Forelimb muscle (tissue), 1 donor: Measurements from ENCODE around the gene RBM42. TPM values are rescaled to one million over a fixed set of nuclear protein-coding genes. Genes with fewer than 3 reads are reported as not detected.
A peak's percentile ranks its signal among the peaks of the same experiment; 100 is the strongest.

Experiments
- DNase-seq: peaks from one replicate; pipeline ENCODE4 v3.0.0-alpha.2; 2013; ENCODE audit warnings: low read depth
- polyA plus RNA-seq: library from polyadenylated mRNA; unstranded; fragments of 120-200 nt; gene quantifications from one replicate; pipeline ENCODE4 v1.2.1, GENCODE V29; 2013; ENCODE audit not compliant: insufficient read length

The RBM42 gene
- polyA plus RNA-seq, 1 donor = 44.1 TPM

DNA sequence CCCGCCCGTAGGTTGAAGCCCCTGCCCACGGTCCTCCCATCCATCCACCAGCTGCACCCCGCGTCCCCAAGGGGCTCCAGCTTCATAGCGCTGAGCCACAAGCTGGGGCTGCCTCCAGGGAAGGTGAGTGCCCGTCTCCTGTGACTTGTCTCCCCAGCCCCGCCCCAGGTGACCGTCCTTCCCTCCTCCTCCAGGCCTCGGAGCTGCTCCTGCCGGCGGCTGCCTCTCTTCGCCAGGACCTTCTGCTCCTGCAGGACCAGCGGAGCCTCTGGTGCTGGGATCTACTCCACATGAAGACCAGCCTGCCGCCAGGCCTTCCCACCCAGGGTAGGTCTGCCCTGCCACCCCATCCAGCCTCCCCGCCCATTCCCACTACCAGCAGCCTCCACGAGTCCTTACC, 8.8 kb upstream of the RBM42 start:
- no peak for DNase-seq

DNA sequence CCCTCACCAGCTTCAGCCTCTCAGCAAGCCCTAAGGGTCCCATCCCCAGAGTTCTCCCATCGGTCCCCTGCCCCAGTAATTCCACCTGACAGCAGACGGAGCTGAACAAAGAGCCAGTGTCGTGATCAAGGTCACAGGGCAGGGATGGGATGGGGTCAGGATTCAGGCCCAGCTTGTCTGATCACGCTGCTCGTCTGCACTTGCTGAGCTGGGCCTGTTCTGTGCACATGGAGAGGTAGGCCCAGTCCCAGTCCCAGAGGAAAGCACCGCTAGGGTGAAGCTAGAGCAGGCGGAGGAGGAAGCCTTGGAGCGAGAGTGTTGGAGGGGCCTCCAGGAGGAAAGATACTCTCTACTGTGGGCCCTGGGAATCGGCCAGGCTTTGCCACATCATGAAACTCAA, 7.1 kb upstream of the RBM42 start:
- DNase-seq = no peak

DNA sequence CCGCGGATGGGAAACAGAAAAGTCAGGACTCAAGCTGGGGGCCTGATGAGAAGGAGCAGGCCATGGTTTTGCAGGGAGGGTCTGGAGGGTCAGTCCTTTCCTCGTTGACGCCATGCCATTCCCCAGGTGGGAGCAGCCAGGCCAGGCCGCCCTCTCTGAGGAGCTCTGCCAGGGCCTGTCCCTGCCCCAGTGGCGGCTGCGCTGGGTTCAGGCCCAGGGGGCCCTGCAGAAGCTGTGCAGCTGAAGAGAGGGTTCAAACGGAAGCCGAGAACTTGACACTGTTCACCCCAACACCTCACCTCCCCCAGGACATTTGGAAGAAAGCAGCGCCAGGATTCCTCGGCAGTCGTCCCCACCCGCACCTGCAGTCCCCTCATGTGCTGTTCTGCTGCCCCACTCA, 6.1 kb upstream of the RBM42 start:
- DNase-seq = no peak

DNA sequence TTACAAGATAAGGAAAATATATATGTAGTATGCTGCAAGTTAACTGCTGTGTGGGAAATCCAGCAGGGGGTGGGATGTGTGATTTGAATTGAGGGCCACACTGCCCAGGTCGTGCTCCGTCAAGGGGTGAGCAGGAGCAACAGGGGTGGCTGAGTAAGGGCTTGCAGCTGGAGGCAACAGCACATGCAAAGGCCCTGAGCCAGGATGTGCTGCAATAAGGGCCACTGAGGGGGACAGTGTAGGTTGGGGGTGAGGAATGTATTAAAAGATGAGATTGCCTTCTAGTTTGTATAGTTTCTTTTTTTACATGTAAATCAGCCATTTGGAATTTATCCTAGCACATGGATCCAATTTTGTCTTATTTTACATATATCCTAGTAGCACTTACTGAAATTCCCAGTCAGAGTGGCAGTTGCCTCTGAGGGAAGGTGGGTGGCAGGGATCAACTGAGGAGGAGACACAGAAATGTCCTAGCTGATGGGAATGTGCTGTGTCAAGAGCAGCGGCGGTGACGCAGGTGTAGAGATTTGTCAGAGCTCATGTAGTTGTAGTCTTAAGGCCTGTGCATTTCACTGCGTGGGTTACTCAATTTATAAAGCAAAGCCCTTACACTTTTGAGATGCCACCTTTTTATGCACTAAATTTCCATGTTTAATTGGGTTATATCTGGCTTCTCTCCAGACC, 5.4 kb upstream of the RBM42 start:
- DNase-seq = no peak

DNA sequence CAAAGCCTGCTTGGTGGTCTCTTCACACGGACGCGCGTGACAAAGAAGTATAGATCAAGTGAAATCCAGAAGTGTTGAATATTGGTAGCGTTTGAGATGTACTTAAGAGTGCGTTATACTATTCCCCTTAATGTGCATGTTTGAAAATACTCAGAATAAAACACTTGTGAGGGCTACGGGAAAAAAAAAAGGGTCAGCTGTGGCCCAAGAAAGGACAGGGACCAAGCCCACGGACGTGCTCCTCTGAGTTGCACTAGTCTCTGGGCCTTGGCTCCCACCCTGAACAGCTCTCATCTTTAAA, 622 bp upstream of the RBM42 start:
- DNase-seq = no peak

DNA sequence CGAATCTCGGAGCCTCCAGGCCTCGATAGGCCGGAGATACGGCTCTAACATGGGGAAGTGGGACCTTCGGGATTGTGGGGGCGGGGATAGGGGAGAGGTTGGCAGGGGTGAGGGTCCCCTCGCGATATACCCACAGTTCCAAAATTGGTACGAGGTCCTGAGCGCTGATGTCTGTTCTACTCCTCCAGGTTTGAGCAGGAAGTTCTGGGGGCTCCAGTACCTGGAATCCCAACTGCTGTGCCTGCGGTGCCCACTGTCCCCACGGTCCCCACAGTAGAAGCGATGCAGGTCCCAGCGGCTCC, 447 bp downstream of the RBM42 start:
- no peak for DNase-seq

DNA sequence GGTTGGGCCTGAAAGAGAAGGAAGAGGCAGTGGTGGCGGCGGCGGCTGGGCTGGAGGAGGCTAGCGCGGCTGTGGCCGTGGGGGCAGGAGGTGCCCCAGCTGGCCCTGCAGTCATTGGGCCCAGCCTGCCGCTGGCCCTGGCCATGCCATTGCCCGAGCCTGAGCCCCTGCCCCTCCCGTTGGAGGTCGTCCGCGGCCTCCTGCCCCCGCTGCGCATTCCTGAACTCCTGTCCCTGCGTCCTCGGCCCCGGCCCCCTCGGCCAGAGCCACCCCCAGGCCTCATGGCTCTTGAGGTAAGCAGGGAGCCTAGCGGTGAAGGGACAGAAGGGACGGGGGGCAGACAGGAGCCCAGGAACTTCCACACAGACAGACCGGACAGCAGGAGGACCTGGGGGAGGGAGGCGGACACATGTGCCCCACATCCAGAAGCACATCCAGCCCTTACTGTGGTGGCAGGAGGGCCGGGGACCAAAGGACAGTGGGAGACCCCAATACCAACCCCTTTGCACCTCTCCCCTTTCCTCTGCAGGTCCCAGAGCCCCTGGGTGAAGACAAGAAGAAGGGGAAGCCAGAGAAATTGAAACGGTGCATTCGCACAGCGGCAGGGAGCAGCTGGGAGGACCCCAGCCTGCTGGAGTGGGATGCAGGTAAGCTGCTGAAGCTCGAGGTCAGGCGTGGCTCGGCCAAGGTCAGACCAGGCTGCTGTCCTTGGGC, 5.0 kb downstream of the RBM42 start:
- DNase-seq = no peak

DNA sequence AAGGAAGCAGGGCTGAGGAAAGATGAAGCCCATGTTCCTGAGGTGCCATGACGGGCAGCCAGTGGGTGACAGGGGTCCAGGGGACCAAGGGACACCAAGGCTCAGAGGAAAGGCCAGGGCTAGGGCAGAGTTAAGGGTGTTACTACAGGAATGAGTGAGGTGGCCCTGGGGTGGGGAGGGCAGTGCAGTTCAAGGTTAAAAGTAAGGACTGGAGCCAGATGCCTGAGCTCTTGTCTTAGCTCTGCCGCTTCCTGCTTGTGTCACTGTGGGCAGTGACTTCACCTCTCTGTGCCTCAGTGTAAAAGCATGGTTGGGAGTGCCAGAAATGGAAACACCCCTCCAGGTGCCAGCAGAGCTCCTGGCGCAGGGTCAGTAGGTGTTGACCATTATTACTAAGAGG, 7.8 kb downstream of the RBM42 start:
- no peak for DNase-seq

DNA sequence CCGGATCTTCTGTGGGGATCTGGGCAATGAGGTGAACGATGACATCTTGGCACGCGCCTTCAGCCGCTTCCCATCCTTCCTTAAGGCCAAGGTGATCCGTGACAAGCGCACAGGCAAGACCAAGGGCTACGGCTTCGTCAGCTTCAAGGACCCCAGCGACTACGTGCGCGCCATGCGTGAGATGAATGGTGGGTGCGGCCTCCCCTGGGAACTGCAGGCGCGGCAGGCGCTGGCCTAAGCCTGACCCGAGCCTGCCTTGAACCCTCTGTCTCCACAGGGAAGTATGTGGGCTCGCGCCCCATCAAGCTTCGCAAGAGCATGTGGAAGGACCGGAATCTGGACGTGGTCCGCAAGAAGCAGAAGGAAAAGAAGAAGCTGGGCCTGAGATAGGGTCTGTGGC, 8.3 kb downstream of the RBM42 start:
- DNase-seq = no peak

DNA sequence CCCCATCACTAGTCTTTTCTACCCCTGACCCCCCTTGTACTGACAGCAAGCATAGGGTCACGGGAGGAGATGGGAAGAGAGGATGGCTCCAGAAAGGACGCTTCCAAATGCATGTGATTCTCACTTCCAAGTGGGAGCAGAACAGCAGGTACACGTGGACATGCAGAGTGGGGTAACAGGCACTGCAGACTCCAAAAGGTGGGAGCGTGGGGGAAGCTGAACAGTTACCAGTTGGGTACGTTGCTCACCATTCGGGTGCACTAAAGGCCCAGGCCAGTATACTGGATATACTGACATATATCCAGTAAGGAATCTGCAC, 10.4 kb downstream of the RBM42 start:
- DNase-seq = no peak

DNA sequence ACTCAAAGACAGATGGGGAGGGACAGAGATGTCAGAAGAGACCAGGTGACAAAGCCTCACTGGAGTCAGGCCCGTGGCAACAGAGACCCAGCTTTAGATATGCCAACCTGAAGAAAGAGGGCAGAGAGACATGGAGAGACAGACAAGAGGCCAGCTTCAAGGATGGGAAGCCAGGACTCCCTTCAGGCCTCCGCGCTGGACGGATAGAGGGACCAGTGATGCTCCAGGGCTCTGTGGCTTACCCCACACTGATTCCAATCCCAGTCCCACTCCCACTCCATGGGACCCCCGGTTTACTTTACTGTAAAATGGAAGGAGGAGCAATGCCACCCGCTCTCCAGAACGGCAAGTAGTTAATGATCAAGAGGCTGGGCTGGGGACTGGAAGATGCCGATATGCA, 11.0 kb downstream of the RBM42 start:
- DNase-seq = no peak

DNA sequence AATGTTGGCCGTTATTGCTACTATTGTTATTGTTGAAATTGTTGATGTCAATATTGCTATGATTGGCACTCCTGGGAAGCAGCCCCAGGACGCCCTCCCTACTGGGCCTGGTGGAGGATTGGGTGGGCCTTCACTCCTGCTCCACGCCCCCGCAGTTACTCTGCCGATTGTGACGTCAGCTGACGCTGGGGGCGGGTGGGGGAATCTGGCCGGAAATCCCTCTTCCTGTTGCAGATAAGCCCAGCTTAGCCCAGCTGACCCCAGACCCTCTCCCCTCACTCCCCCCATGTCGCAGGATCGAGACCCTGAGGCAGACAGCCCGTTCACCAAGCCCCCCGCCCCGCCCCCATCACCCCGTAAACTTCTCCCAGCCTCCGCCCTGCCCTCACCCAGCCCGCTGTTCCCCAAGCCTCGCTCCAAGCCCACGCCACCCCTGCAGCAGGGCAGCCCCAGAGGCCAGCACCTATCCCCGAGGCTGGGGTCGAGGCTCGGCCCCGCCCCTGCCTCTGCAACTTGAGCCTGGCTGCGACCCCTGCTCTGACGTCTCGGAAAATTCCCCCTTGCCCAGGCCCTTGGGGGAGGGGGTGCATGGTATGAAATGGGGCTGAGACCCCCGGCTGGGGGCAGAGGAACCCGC, 12.8 kb downstream of the RBM42 start, which contains the start of gene ETV2:
TSS of gene ETV2 (plus strand) at position 231 of the 637 bp plus-strand sequence. CDS start 716 bp downstream, outside the sequence.
- DNase-seq = no peak

DNA sequence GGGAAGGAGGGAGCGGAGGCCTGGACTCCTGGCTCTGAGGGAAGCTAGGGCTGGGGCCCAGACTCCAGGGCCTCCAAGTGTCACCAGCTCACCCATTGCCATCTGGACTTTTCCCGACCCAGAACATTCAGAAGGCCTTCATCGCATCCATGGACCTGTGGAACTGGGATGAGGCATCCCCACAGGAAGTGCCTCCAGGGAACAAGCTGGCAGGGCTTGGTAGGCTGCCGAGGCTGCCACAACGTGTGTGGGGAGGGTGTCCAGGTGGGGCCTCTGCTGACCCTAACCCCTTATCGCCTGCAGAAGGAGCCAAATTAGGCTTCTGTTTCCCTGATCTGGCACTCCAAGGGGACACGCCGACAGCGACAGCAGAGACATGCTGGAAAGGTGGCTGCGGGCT, 13.5 kb downstream of the RBM42 start:
- DNase-seq = no peak

DNA sequence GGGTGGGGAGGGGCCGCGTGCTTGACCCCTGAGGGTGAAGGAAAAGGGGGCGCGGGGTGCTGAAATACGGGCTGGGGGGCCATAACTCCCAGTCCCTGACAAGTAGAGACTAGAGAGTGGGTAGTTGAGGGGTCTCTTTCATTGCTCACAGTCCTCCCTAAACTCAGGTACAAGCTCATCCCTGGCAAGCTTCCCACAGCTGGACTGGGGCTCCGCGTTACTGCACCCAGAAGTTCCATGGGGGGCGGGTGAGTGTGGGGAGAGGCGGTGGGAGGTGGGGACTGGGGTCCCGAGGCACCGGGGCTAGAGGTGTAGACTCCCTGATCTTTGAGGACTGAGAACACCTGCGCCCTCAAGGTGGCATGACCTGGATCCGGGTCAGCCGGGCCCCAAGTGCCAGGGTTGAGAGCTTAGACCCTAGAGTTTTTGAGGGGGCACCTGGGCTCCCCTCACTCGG, 14.0 kb downstream of the RBM42 start:
- no peak for DNase-seq

DNA sequence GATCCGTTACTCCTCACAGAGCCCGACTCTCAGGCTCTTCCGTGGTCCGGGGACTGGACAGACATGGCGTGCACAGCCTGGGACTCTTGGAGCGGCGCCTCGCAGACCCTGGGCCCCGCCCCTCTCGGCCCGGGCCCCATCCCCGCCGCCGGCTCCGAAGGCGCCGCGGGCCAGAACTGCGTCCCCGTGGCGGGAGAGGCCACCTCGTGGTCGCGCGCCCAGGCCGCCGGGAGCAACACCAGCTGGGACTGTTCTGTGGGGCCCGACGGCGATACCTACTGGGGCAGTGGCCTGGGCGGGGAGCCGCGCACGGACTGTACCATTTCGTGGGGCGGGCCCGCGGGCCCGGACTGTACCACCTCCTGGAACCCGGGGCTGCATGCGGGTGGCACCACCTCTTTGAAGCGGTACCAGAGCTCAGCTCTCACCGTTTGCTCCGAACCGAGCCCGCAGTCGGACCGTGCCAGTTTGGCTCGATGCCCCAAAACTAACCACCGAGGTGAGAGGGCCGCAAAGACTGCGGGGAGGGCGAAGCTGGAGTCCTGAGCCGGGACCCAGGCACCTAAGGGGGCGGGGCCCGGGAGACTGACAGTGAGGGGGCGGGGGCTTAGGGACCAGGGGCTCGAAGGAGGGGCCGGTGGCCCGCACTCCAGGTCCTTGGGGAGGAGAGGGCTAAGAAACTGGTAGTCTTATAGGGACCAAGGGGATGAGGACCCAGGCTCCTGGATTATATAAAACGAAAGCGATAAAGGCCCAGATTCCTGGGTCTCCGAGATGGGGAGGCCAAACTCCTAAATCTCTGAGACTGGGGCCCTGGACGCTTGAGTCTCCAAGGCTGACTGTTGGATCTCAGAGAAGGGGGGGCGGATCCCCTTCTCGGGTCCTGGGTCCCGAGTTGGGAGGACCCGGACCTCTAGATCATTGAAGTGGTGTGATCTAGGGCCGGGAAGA, 14.7 kb downstream of the RBM42 start:
- DNase-seq = no peak

DNA sequence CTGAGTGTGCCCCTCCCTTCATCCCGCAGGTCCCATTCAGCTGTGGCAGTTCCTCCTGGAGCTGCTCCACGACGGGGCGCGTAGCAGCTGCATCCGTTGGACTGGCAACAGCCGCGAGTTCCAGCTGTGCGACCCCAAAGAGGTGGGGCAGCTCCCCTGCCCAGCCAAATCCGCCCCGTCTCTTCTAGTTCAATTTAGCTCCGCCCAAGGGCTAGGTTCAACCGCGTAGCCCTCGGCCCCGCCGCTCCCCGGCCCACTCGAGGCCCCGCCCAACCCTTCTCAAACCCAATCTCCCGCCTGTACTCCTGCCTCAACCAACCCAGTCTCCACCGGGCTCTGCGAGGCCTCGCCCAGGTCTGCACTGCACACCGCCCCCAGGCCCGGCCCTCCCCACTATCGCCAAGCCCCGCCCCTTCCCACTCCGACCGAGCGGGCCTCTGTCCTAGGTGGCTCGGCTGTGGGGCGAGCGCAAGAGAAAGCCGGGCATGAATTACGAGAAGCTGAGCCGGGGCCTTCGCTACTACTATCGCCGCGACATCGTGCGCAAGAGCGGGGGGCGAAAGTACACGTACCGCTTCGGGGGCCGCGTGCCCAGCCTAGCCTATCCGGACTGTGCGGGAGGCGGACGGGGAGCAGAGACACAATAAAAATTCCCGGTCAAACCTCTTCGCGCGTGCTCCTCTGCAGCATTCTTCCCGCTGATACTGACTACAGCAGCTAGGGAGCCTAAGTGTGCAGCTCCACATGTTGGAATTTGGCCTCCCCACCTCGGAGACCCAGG, 15.6 kb downstream of the RBM42 start:
- DNase-seq = peak; percentile 84

DNA sequence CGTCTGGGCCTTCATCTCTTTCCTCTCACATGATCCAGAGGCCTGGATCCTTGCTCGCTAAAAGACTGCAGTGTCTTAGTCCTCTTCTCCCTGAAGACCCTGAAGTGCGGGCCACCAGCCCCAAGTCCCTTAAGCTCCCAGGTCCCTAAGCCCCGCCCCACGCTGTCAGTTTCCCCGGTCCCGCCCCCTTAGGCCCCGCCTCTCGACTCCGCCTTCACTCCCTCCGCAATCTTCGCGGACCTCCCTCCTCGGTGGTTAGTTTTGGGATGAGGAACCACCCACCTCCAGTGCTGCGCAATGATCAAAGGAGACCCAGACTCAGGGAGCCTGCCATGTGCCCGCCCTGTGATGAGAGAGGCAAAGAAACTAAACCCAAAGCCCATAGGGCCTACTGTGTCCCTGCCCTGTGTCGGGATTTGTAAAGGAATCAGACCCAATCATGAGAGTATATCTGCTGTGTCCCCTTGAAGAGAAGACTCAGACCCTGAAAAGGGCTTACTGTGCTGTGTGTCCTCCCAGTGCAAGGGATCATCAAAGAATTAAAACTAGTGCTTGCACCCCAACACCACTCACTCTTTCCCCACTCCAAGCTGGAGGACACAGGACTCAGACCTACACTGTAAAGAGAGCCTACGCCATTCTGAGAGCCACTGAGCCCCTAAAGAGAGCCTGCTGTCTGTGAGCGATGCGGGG, 16.3 kb downstream of the RBM42 start:
- no peak for DNase-seq

DNA sequence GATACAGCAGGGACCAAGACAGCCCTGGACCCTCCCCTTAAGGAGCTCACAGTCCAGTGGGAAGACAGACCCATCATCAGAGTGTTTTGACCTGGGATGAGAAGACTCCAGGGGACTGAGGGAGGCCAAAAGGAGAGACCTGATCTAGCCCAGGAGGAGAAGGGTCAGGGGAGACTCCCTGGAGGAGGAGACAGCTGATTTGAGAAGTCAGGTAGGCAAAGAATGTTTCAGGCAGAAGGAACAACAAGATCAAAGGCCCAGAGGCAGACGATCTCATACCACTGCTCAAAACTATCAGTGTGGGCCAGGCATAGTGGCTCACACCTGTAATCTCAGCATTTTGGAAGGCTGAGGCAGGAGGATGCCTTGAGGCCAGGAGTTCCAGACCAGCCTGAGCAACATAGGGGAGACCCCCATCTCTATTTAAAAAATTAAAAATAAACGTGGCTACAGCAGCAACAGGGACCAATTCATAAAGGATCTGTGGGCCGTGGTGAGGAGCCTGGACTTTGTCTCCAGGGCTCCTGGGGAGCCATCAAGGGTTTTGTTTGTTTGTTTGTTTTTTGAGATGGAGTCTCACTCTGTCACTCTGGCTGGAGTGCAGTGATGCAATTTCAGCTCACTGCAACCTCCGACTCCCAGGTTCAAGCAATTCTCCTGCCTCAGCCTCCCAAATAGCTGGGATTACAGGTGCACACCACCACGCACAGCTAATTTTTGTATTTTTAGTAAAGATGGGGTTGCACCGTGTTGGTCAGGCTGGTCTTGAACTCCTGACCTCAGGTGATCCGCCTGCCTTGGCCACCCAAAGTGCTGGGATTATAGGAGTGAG, 17.1 kb downstream of the RBM42 start:
- DNase-seq = no peak

DNA sequence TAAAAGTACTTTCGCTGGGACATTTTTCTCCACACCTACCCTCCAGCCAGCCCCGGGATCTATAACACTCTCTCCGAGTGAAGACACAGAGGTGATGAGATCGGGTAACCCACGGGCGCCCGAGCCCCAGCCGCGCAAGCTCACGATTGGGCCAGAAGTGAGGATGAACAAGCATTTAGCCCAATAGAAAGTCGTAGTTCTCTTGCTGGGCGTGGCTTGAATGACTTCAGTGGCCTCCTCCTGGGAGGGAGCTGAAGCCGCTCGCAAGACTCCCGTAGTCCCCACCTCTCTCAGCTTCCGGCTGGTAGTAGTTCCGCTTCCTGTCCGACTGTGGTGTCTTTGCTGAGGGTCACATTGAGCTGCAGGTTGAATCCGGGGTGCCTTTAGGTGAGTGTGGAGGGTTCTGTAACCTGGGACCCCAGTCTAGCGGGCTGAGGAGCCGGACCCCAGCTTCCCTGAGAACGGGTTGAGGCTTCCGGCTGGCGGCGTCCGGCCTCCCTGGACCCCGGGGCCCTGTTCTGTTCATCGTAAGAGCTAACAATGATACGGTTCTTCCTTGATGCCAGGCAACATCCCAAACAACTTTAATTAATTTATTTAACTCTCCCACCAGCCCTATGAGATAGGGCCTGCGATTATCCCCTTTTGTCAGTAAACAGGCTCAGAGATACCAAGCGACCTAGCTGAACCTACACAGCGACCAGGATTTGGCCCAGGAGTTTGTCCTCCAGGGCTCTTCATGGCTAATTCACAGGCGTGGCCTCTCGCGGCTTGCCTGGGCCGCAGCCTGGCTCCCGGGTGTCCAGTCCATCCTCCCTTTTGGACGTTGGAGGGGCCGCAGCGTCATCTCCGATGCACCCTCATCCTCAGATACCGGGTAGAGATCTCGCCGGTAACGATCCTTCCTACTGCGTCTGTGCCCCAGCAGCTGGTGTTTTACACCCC, 19.5 kb downstream of the RBM42 start, which contains the start of gene COX6B1:
TSS of gene COX6B1 (plus strand) at position 307 of the 945 bp plus-strand sequence. CDS start 2,921 bp downstream, outside the sequence.
- DNase-seq = peak; percentile 97
